Measurements from ENCODE around the gene PSMB2.

DNA sequence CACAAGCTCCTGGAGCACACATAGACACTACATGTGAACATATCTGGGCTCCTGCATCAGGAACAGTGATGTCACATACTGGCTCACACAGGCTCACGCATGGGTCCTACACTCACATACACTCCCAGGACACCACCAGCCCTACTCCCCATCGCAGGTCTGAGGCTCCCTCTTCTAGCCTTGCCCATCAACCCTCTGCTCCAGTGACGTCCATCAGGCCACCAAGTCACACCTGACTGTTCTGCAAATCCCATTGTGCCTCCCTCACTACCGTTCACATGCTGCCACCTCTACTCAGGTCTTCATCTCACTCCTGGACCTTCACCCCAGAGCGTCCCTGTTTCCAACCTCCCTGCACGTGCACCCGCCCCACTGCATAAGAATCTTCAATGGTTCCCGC is 50.1 kb downstream of the PSMB2 start:
- no peak for TF ChIP-seq CBX5 (IDR thresholded peaks at IDR 0.05; ENCODE audit: low read depth, low read length)
- no peak for TF ChIP-seq TEAD4 (IDR thresholded peaks at IDR 0.05; ENCODE audit: low read depth, low read length)
- TF ChIP-seq, protein P1, sequence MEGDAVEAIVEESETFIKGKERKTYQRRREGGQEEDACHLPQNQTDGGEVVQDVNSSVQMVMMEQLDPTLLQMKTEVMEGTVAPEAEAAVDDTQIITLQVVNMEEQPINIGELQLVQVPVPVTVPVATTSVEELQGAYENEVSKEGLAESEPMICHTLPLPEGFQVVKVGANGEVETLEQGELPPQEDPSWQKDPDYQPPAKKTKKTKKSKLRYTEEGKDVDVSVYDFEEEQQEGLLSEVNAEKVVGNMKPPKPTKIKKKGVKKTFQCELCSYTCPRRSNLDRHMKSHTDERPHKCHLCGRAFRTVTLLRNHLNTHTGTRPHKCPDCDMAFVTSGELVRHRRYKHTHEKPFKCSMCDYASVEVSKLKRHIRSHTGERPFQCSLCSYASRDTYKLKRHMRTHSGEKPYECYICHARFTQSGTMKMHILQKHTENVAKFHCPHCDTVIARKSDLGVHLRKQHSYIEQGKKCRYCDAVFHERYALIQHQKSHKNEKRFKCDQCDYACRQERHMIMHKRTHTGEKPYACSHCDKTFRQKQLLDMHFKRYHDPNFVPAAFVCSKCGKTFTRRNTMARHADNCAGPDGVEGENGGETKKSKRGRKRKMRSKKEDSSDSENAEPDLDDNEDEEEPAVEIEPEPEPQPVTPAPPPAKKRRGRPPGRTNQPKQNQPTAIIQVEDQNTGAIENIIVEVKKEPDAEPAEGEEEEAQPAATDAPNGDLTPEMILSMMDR (IDR thresholded peaks at IDR 0.05; ENCODE audit: control extremely low read depth in 1 of 3, insufficient read depth in 1 of 3, low read depth in 1 of 3, low read length in 3 of 3): no peak
- TF ChIP-seq SP2 (IDR thresholded peaks at IDR 0.05; ENCODE audit: low read length): no peak

Measured in H1 (cell line).